RCC 7860 (cell line): ENCODE results near the gene PAX5.

Source experiments
- DNase-seq: peaks from one replicate; pipeline ENCODE4 v3.0.0-alpha.2; 2015; ENCODE audit warnings: low spot score
- FAIRE-seq: peaks from 2 replicates; lab custom pipeline; 2012; peaks lifted over from hg19 to GRCh38; lab: Jason Lieb, UNC

PAX5 gene

GRCh38 chr9:36962691-36963090, 71.4 kb downstream of the PAX5 start:
- DNase-seq (no peak), FAIRE-seq (no peak)

- FAIRE-seq (no peak), DNase-seq (no peak)
These were observed 72.3 kb downstream of the PAX5 start for GRCh38 chr9:36961561-36962325.

GRCh38 chr9:36961051-36961450, 73.0 kb downstream of the PAX5 start:
- no peak for DNase-seq
- no peak for FAIRE-seq

DNA sequence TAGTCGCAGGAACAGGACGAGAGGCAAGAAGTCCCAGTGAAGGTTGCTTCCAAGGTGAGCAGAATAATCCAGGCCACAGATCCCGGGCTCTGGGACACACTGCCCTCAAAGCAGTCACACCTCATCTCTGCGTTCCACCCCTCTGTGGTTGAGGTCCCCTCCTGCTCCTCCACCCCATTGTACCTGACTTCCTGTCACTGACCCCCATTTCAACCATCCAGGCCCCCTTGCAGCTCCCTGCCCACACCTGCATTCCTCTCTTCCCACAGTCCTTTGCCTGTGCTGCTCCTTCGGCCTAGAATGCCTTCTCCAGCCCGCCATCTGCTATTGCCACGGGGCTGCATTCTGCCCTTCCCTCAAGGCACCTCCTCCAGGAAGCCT, 73.5 kb downstream of the PAX5 start:
- FAIRE-seq (no peak), DNase-seq (no peak)

- DNase-seq (no peak), FAIRE-seq (no peak)
These were observed 74.1 kb downstream of the PAX5 start for GRCh38 chr9:36959681-36960574.

GRCh38 chr9:36956908-36957307, 77.2 kb downstream of the PAX5 start:
- no peak for FAIRE-seq
- DNase-seq: no peak

GRCh38 chr9:36950389-36950788, 83.7 kb downstream of the PAX5 start:
- FAIRE-seq: no peak

DNA sequence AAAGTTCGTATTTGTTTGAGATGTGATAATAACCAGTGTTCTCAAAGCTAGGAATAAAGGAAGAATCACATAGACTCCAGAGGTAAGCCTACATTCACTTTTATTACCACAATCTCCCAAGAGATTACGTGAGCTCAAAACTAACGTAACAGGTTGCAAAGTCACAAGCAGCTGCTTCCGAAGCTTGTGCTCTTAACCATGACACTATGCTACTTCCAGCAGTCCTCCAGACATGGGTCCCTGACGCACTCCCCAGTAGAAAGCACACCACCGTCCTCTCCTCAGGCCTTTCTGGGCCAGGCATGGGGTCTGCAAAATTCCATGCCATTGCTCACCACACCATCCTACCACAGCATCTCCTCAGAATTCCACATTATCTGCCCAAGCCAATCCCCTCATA, 84.6 kb downstream of the PAX5 start:
- no peak for DNase-seq
- FAIRE-seq: no peak

More at GRCh38 chr9:36950389-36950788, 83.7 kb downstream of the PAX5 start:
- no peak for DNase-seq

DNA sequence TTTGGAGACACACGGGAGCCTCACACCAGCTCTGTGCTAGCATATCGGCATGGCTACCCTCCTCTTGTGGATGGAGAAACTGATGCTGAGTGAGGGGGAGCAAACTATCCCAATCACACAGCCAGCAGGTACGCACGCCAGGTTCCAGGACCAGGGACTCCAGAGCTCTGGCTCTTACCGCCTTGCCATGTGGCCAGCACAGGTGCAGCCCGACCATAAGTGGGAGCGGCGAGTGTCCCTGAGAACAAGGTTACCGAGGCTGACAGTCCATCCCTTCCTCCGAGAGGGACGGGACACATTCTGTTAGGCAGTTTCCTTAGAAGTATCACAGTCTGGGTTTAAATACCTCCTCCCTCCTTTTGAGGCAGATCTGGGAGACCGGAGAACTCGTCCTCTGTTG, 86.0 kb downstream of the PAX5 start:
- FAIRE-seq (no peak), DNase-seq (no peak)

DNA sequence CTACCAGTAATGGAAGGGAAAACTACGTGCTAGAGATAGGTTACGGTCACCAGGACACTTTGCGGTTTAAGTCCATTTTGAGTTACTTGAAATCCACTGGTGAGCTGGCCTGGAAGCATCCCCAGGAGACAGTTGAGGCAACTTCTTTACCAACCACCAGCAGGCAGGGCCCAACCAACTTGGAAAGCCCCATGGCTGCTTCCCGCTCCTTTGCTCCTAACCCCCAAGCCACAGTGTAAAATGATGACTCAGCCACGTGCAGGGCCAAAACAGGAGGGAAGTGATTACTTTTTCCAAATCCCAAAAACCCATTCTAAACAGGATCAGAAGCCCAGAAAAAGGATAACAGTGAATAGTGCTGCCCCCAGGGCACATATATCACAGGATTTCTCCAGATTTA, 87.4 kb downstream of the PAX5 start:
- DNase-seq (peak; percentile 35), FAIRE-seq (no peak)

GRCh38 chr9:36945999-36946398, 88.1 kb downstream of the PAX5 start:
- DNase-seq (no peak), FAIRE-seq (no peak)

GRCh38 chr9:36942891-36943290, 91.2 kb downstream of the PAX5 start:
- no peak for DNase-seq
- no peak for FAIRE-seq

DNA sequence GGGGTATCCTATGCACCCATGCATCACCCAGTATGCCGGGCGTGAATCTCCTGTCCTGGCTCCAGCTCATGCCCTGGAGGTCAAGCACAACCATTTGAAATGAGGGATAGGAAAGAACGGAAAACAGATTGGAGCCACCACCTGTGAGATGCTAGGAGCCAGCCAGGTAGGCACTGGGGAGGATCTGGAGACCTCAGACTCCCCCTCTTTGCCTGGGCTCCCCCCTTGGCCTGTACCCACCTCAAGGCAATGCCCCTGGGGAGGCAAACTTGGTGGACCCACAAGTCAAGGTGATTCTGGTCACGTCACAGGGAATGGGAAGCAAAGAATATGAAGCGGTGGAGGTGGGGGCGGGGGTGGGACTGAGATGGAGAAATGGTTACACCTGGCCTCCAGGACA, 92.6 kb downstream of the PAX5 start:
- no peak for FAIRE-seq

DNA sequence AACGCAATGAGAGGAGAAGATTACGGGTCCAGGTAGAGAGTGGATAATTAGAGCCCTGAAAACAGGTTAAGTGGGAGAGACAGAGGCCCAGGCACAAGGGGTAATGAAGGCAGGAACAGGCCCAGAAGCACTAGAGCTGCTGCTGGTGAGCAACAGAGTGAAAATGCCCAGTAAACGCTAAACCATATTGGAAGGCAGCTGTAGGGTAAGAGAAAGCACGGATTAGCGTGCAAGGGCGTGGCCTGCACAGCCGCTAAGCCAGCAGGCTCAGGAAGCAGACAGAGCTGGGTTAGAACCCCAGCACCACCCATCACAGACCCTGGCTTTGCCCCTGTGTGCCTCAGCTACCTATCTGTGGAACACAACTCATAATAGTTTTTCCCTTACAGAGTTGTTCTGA, 93.2 kb downstream of the PAX5 start:
- FAIRE-seq: no peak
- DNase-seq: no peak

More for the DNA sequence above, 92.6 kb downstream of the PAX5 start:
- no peak for DNase-seq

DNA sequence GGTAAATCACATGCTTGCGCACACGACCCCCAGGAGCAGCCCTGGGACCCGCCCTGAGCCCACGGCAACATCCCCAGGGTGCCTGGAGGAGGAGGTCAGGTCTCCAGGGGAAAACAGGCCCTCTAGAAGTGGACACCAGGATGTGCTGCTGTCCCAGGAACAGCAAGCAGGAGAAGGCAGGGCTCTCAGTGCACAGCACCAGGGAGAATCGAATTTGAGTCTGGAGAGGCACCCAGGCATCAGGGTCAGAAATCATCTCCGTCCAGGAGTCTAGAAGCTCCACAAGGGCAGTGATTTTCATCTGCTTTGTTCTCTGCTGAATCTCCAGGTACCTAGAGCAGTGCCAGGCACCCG, 93.6 kb downstream of the PAX5 start:
- no peak for FAIRE-seq

GRCh38 chr9:36939655-36940499, 94.2 kb downstream of the PAX5 start:
- DNase-seq (no peak), FAIRE-seq (no peak)

More for the DNA sequence above, 93.6 kb downstream of the PAX5 start:
- DNase-seq: no peak

DNA sequence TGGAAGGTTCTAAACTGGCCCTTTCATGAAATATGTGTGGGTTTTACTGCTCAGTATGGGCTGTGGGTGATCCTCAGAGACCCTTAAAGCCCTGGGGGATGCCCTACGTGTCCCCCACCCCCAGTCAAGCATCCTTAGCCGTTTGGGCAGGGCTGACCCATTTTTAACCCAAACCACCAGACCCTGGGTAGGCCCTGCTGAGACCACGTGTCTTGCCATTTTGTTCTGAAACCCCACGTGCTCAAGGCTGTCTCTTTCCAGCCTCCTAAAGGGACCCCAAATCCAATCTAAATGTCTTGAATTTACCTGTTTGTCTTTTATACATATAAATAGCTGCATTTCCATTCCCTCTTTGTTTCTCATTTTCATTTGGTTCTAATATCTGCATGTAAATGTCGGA, 94.9 kb downstream of the PAX5 start:
- DNase-seq (no peak), FAIRE-seq (no peak)

DNA sequence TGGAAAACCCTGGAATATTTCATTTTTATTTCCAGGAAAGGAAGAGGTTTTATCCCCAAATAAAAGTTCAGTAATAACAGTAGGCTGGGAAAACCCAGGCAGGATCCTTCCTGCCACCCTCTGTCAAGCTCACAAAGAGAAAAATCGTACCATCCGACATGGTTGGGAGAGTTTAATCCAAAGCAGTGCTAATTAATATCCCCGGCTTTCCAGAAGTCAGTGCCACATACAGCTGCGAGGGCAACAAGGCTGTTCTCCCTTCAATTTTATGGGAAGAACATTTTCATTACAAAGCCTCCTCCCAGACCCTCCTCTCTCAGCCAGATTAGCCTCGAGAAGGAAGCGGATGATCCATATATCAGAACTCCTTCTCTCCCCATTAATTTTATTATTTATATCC, 95.5 kb downstream of the PAX5 start:
- no peak for DNase-seq
- no peak for FAIRE-seq

DNA sequence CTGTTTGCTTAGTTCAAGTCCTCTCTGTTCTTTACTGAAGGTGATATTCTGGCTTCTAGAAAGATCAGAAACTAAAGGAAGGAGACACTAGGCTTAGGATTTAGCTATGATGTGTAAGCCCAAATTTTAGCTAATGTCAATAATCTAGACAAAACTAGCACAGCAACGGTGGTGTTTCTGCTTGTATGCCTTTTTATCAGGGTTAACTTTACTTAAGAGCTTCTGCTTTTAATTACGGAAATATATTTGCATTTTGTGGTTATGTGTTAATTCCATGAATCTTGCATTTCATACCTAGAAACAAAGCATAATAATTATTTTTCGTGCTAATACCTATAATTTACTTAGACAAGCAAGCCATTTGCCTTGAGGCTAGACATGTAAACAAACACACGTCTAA, 96.1 kb downstream of the PAX5 start:
- no peak for DNase-seq
- no peak for FAIRE-seq

- FAIRE-seq: no peak
- no peak for DNase-seq
These were observed 96.7 kb downstream of the PAX5 start for GRCh38 chr9:36937346-36937745.

GRCh38 chr9:36936498-36936831, 97.6 kb downstream of the PAX5 start:
- FAIRE-seq (no peak), DNase-seq (no peak)
